Caco-2 (cell line): Measurements from ENCODE around the gene CITED4. TPM values are rescaled to one million over a fixed set of nuclear protein-coding genes. Genes with fewer than 3 reads are reported as not detected.

Source experiments
- BruUV-seq: library from RNA; stranded (reverse); fragments of 400-500 nt; replicated peaks from 2 replicates; lab custom pipeline; 2021; lab: Mats Ljungman, UMichigan
- CTCF ChIA-PET: fragments of 300-600 bp; sonication (Branson Sonifier 250); formaldehyde crosslinking; loops from one replicate; lab custom pipeline; 2022; ENCODE audit warnings: antibody characterized with exemption; lab: Charles Lee
- POLR2A ChIA-PET: fragments of 300-600 bp; sonication (Branson Sonifier 250); formaldehyde crosslinking; loops from one replicate; lab custom pipeline; 2022; ENCODE audit warnings: antibody characterized with exemption; lab: Charles Lee
- DNase-seq, 2 experiments: peaks; one replicate each; pipeline versions ENCODE4 v3.0.0 to v3.0.0-alpha.2; 2020 to 2022
- H3K27me3 ChIP-seq: replicated peaks from 2 replicates; pipeline ENCODE4 v1.6.0; 2011; ENCODE audit warnings: low read length; ENCODE audit not compliant: control insufficient read depth, insufficient read depth
- H3K36me3 ChIP-seq: 2 replicates; pipeline ENCODE4 v1.5.1; 2011; ENCODE audit warnings: low read length; ENCODE audit not compliant: control insufficient read depth, insufficient read depth
- H3K4me1 ChIP-seq: fragments of 250-450 bp; sonication (Bioruptor Pico); 2 replicates; pipeline ENCODE4 v1.5.1; 2020; ENCODE audit warnings: mild to moderate bottlenecking
- H3K4me3 ChIP-seq: 2 replicates; pipeline ENCODE4 v1.5.1; 2011; ENCODE audit warnings: low read depth, mild to moderate bottlenecking, control low read depth, low read length
- H3K9me3 ChIP-seq: fragments of 250-450 bp; sonication (Bioruptor Pico); 2 replicates; pipeline ENCODE4 v1.5.1; 2020; ENCODE audit warnings: mild to moderate bottlenecking, moderate library complexity
- H3K27ac Mint-ChIP-seq: one replicate; pipeline ENCODE4 v1.8.0; 2022; ENCODE audit warnings: mixed read lengths; ENCODE audit not compliant: unreplicated experiment
- H3K27me3 Mint-ChIP-seq: one replicate; pipeline ENCODE4 v1.8.0; 2022; ENCODE audit warnings: mixed read lengths; ENCODE audit not compliant: insufficient read depth, unreplicated experiment
- H3K36me3 Mint-ChIP-seq: one replicate; pipeline ENCODE4 v1.8.0; 2022; ENCODE audit warnings: mild to moderate bottlenecking, mixed read lengths; ENCODE audit not compliant: insufficient read depth, unreplicated experiment
- H3K4me1 Mint-ChIP-seq: one replicate; pipeline ENCODE4 v1.8.0; 2022; ENCODE audit warnings: low read depth, mixed read lengths; ENCODE audit not compliant: unreplicated experiment
- H3K4me3 Mint-ChIP-seq: one replicate; pipeline ENCODE4 v1.8.0; 2022; ENCODE audit warnings: mild to moderate bottlenecking, moderate library complexity, mixed read lengths; ENCODE audit not compliant: unreplicated experiment
- H3K9me3 Mint-ChIP-seq: one replicate; pipeline ENCODE4 v1.8.0; 2022; ENCODE audit warnings: mixed read lengths; ENCODE audit not compliant: unreplicated experiment
- CTCF ChIP-seq, 2 experiments: fragments of 200-600 bp in 1 of 2; IDR thresholded peaks; 1 replicate in 1 of 2; 2 replicates in 1 of 2; pipeline versions ENCODE4 v1.5.1 to v1.8.0; 2011 to 2022; ENCODE audit warnings: antibody characterized with exemption in 1 of 2, control low read depth in 1 of 2, inconsistent platforms in 1 of 2, low read depth in 1 of 2, low read length in 1 of 2, mild to moderate bottlenecking in 1 of 2, moderate library complexity in 1 of 2; ENCODE audit not compliant: insufficient read depth in 1 of 2, severe bottlenecking in 1 of 2, unreplicated experiment in 1 of 2
- intact Hi-C: fragments of 100-400 bp; cut with micrococcal nuclease; formaldehyde crosslinking; loops from one replicate; pipeline ENCODE4 v1.10.0; 2022; ENCODE audit not compliant: unreplicated experiment
- total RNA-seq: library from RNA; stranded (reverse); gene quantifications from 2 replicates; pipeline ENCODE4 v1.2.3, GENCODE V29; 2022

Gene CITED4
- total RNA-seq, 1 experiment from 2014 or later = 19.5 TPM

- Mint-ChIP-seq H3K27ac (no peak overlapping the region), H3K36me3 (peaks cover 4% of the 10 kb centered on the region), H3K4me1 (no peaks in the 10 kb centered on the region), H3K27me3 (no peaks in the 10 kb centered on the region), H3K4me3 (no peak overlapping the region), H3K9me3 (peaks cover 2% of the 10 kb centered on the region)
- no peak for TF ChIP-seq CTCF (IDR thresholded peaks at IDR 0.05; ENCODE audit: insufficient read depth in 1 of 2, low read depth in 1 of 2, low read length in 1 of 2, severe bottlenecking in 1 of 2, unreplicated experiment in 1 of 2)
- Histone ChIP-seq H3K36me3 (no peaks in the 10 kb centered on the region), H3K27me3 (no peaks in the 10 kb centered on the region), H3K4me3 (no peak overlapping the region), H3K9me3 (no peaks in the 10 kb centered on the region), H3K4me1 (no peaks in the 10 kb centered on the region)
- CTCF ChIA-PET = no interaction called here
- intact Hi-C loops = no loop called here
- POLR2A ChIA-PET = no interaction called here
- no TSS peak for BruUV-seq
- DNase-seq = no peak
These were observed 25.5 kb upstream of the CITED4 start for GRCh38 chr1:40887652-40888051.

- no peak for TF ChIP-seq CTCF (IDR thresholded peaks at IDR 0.05; ENCODE audit: insufficient read depth in 1 of 2, low read depth in 1 of 2, low read length in 1 of 2, severe bottlenecking in 1 of 2, unreplicated experiment in 1 of 2)
- BruUV-seq = no TSS peak
- H3K36me3 Mint-ChIP-seq = peaks cover 4% of the 10 kb centered on the region
- CTCF ChIA-PET = interaction anchor here (0.6 kb wide), 1 partner anchor 257 kb away, joined by 3 read pairs; no protein-coding TSS in a partner anchor
- H3K27me3 ChIP-seq = no peaks in the 10 kb centered on the region
- no peak overlapping the region for H3K4me3 ChIP-seq
- intact Hi-C loops = no loop called here
- no peaks in the 10 kb centered on the region for H3K4me1 ChIP-seq
- POLR2A ChIA-PET = no interaction called here
- H3K27me3 Mint-ChIP-seq = no peaks in the 10 kb centered on the region
- H3K4me3 Mint-ChIP-seq = no peak overlapping the region
- no peaks in the 10 kb centered on the region for H3K9me3 ChIP-seq
- H3K9me3 Mint-ChIP-seq = no peaks in the 10 kb centered on the region
- no peak overlapping the region for H3K27ac Mint-ChIP-seq
- no peak for DNase-seq
- H3K36me3 ChIP-seq = no peaks in the 10 kb centered on the region
- no peaks in the 10 kb centered on the region for H3K4me1 Mint-ChIP-seq
These were observed 24.8 kb upstream of the CITED4 start for GRCh38 chr1:40887012-40887378.

- Histone ChIP-seq H3K36me3 (no peaks in the 10 kb centered on the region), H3K4me3 (no peak overlapping the region), H3K27me3 (no peaks in the 10 kb centered on the region), H3K9me3 (no peaks in the 10 kb centered on the region), H3K4me1 (no peaks in the 10 kb centered on the region)
- no TSS peak for BruUV-seq
- intact Hi-C loops = no loop called here
- Mint-ChIP-seq H3K9me3 (no peaks in the 10 kb centered on the region), H3K27ac (no peak overlapping the region), H3K36me3 (peaks cover 4% of the 10 kb centered on the region), H3K27me3 (no peaks in the 10 kb centered on the region), H3K4me1 (no peaks in the 10 kb centered on the region), H3K4me3 (no peak overlapping the region)
- TF ChIP-seq CTCF (IDR thresholded peaks at IDR 0.05; ENCODE audit: insufficient read depth in 1 of 2, low read depth in 1 of 2, low read length in 1 of 2, severe bottlenecking in 1 of 2, unreplicated experiment in 1 of 2) = no peak
- no peak for DNase-seq
- ChIA-PET POLR2A (no interaction called here), CTCF (interaction anchor here (0.6 kb wide), 1 partner anchor 256 kb away, joined by 3 read pairs; no protein-coding TSS in a partner anchor)
These were observed 24.3 kb upstream of the CITED4 start for GRCh38 chr1:40886318-40887011.
